Neutrophil (primary cell): ENCODE results near the gene ABLIM3.

Experiments
- H3K27ac ChIP-seq: fragments of 200-600 bp; sonication (generic); 2 replicates; pipeline ENCODE4 v1.5.1; 2016; ENCODE audit warnings: mild to moderate bottlenecking, moderate library complexity
- H3K27me3 ChIP-seq: fragments of 200-600 bp; sonication (generic); 2 replicates; pipeline ENCODE4 v1.6.0; 2016; ENCODE audit warnings: mild to moderate bottlenecking
- H3K36me3 ChIP-seq: fragments of 200-600 bp; sonication (generic); 2 replicates; pipeline ENCODE4 v1.5.1; 2017
- H3K4me1 ChIP-seq, 2 experiments: fragments of 200-600 bp in 1 of 2; sonication (generic) in 1 of 2; 1 replicate in 1 of 2; 2 replicates in 1 of 2; pipeline versions ENCODE4 v1.5.1 to v1.6.1; 2013 to 2016; ENCODE audit warnings: low read depth in 1 of 2, low read length in 1 of 2, mild to moderate bottlenecking in 1 of 2, moderate library complexity in 1 of 2; ENCODE audit not compliant: control insufficient read depth in 1 of 2, insufficient read depth in 1 of 2
- H3K4me3 ChIP-seq, 2 experiments: fragments of 200-600 bp in 1 of 2; sonication (generic) in 1 of 2; 1 replicate in 1 of 2; 2 replicates in 1 of 2; pipeline ENCODE4 v1.5.1; 2013 to 2016; ENCODE audit warnings: low read depth in 1 of 2, low read length in 1 of 2, mild to moderate bottlenecking in 1 of 2, moderate library complexity in 1 of 2
- H3K9me3 ChIP-seq: fragments of 200-600 bp; sonication (generic); 2 replicates; pipeline ENCODE4 v1.5.1; 2016
- CTCF ChIP-seq: fragments of 200-600 bp; sonication (generic); IDR thresholded peaks from 2 replicates; pipeline ENCODE4 v1.5.1; 2016; ENCODE audit warnings: antibody characterized with exemption

Gene ABLIM3

GRCh38 chr5:149172709-149173505 lies 31.6 kb downstream of the ABLIM3 start:
- Histone ChIP-seq H3K4me3 (no peak overlapping the region), H3K9me3 (no peaks in the 10 kb centered on the region), H3K36me3 (no peaks in the 10 kb centered on the region), H3K4me1 (no peaks in the 10 kb centered on the region), H3K27me3 (peaks cover 21% of the 10 kb centered on the region), H3K27ac (no peak overlapping the region)
- TF ChIP-seq CTCF, result no peak

GRCh38 chr5:149174847-149175234 lies 33.5 kb downstream of the ABLIM3 start:
- Histone ChIP-seq H3K27ac (no peak overlapping the region), H3K9me3 (no peaks in the 10 kb centered on the region), H3K36me3 (no peaks in the 10 kb centered on the region), H3K4me3 (no peak overlapping the region), H3K4me1 (no peaks in the 10 kb centered on the region), H3K27me3 (peaks cover 30% of the 10 kb centered on the region)
- TF ChIP-seq CTCF, result no peak

GRCh38 chr5:149175346-149176105 lies 34.2 kb downstream of the ABLIM3 start:
- Histone ChIP-seq H3K4me3 (no peak overlapping the region), H3K36me3 (no peaks in the 10 kb centered on the region), H3K27me3 (peaks cover 36% of the 10 kb centered on the region), H3K4me1 (no peaks in the 10 kb centered on the region), H3K27ac (no peak overlapping the region), H3K9me3 (no peaks in the 10 kb centered on the region)
- TF ChIP-seq CTCF, result no peak

GRCh38 chr5:149177339-149177843 lies 36.1 kb downstream of the ABLIM3 start:
- TF ChIP-seq CTCF, result no peak
- Histone ChIP-seq H3K4me1 (no peaks in the 10 kb centered on the region), H3K36me3 (no peaks in the 10 kb centered on the region), H3K9me3 (no peaks in the 10 kb centered on the region), H3K4me3 (no peak overlapping the region), H3K27ac (no peak overlapping the region), H3K27me3 (peaks cover 49% of the 10 kb centered on the region)

GRCh38 chr5:149177911-149178565 lies 36.7 kb downstream of the ABLIM3 start:
- Histone ChIP-seq H3K4me1 (no peaks in the 10 kb centered on the region), H3K4me3 (no peak overlapping the region), H3K27me3 (peaks cover 50% of the 10 kb centered on the region), H3K9me3 (no peaks in the 10 kb centered on the region), H3K36me3 (no peaks in the 10 kb centered on the region), H3K27ac (no peak overlapping the region)
- TF ChIP-seq CTCF, result no peak
